Measurements from ENCODE around the gene ZNRF3.
"Not testable (repeated sequence)": the region's sequence is repeated elsewhere in the genome, so short reads cannot be mapped to it uniquely, and the experiment has no call there.

Gene ZNRF3

DNA sequence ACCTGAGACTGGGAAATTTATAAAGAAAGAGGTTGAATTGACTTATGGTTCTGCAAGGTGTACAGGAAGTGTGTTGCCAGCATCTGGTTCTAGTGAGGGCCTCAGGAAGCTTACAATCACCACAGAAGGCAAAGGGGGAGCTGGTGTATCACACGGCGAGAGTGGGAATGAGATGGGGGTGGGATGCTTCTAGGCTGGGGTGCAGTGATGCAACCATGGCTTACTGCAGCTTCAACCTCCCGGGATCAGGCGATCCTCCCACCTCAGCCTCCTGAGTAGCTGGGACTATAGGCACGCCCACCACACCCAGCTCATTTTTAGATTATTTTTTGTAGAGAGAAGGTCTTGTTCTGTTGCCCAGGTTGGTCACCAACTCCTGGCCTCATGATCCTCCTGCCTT is 117.3 kb downstream of the ZNRF3 start:
- no peak for DNase-seq (ENCODE audit: low read depth)
- no peak overlapping the region for H3K4me3 ChIP-seq (ENCODE audit: low read length)
- TF ChIP-seq, protein P1, sequence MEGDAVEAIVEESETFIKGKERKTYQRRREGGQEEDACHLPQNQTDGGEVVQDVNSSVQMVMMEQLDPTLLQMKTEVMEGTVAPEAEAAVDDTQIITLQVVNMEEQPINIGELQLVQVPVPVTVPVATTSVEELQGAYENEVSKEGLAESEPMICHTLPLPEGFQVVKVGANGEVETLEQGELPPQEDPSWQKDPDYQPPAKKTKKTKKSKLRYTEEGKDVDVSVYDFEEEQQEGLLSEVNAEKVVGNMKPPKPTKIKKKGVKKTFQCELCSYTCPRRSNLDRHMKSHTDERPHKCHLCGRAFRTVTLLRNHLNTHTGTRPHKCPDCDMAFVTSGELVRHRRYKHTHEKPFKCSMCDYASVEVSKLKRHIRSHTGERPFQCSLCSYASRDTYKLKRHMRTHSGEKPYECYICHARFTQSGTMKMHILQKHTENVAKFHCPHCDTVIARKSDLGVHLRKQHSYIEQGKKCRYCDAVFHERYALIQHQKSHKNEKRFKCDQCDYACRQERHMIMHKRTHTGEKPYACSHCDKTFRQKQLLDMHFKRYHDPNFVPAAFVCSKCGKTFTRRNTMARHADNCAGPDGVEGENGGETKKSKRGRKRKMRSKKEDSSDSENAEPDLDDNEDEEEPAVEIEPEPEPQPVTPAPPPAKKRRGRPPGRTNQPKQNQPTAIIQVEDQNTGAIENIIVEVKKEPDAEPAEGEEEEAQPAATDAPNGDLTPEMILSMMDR (conservative IDR thresholded peaks at IDR 0.05; ENCODE audit: low read depth, low read length): no peak

DNA sequence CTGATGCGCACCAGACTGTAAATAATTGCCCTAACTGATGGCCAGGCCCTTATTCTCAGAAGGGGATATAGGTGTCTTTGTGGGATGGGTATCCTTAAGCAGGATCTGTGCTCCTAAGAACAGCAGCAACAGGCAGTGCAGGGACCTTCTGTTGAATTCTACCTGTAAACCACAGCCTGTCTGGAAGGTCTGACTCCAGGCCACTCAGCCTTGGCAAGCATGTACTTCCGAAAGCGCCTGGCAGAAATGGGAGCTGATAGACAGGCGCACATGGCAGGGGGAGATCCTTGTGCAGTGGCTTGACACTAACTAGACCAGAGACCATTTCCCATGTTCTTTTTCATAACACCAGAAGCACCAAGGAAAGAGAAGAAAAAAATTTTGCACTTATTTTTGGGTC is 119.2 kb downstream of the ZNRF3 start:
- H3K4me3 ChIP-seq (ENCODE audit: low read length): no peak overlapping the region
- no peak for DNase-seq (ENCODE audit: low read depth)
- TF ChIP-seq, protein P1 (conservative IDR thresholded peaks at IDR 0.05; ENCODE audit: low read depth, low read length): no peak

DNA sequence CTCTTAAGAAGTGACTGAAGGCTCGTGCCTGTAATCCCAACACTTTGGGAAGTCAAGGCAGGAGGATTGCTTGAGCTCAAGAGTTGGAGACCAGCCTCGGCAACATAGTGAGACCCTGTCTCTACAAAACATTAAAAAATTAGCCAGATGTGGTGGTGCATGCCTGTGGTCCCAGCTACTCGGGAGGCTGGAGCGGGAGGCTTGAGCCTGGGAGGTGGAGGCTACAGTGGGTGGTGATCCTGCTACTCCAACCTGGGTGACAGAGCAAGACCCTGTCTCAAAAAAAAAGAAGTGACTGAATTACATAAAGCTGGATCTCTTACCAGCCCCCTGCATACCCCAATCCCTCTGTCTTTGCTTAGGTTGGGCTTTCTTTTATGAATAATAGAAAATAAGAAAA is 120.2 kb downstream of the ZNRF3 start:
- TF ChIP-seq, protein P1 (conservative IDR thresholded peaks at IDR 0.05; ENCODE audit: low read depth, low read length): no peak
- no peak for DNase-seq (ENCODE audit: low read depth)
- H3K4me3 ChIP-seq (ENCODE audit: low read length): no peak overlapping the region

DNA sequence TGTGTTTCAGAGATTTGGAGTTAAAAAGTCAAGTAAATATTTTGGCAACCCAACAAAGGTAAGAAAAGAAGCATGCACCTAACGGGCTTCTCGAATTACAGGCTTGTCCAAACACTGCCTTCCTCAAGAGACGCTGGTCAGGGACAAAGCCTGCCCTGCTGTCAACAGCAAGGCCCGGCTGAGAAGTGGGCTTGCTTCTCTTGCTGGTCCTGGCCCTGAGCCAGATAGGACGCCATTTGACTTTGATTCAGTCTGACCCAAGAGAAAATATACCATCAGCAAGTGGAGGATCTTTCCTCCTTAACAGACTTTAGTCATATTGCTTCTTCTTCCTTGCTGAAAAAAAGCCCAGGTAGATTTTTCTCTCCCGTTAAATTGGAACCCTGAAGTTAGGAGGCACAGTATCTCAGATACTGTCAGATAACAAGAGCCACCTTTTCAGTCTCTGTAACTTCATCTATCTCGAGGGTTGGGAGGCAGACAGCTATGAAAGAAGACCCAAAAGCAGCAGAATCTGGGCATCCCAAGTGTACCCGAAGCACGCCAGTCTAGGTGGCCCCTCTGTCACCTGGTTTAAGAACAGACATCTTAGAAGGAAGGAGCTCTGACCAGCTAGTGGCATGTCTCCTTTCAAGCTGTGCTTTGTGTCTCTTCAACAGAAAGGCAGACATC is 120.7 kb downstream of the ZNRF3 start:
- DNase-seq (ENCODE audit: low read depth): no peak
- TF ChIP-seq, protein P1 (conservative IDR thresholded peaks at IDR 0.05; ENCODE audit: low read depth, low read length): no peak

DNA sequence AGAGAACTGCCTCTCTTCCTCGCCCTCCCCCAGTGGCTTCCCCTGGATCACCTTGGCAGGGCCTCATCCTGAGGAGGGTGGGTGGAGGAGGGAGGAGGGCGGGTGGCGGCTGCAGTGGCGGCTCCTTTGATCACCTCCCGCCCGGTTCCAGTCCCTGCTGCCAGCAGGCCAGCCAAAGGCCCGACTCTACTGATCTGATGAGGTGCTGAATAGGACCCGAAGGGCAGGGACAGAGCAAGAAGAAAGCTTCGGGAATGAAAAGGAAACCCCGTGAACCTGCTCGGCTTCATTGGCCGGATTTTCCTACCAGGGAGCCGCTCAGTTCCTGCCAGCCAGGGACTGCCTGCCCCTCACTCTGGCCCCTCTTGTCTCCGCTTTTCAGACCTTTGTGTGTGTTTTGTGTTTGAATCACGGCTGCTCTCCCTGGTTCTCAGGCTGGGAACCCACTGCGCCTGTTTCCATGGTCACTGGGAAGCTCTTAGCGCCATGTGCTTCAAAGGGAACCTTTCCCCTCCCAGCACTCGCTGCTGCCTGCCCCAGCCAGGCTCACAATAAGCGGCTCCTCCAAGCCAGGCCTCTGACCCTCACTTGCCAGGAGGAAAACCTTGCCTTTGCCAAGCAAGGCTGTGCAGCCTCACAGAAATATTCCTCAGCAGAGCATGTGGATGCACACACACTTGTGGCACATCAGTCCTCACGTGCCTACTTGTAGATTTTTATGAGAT is 121.4 kb downstream of the ZNRF3 start:
- H3K4me3 ChIP-seq (ENCODE audit: low read length): no peak overlapping the region
- DNase-seq (ENCODE audit: low read depth): peak; percentile 36
- TF ChIP-seq, protein P1 (conservative IDR thresholded peaks at IDR 0.05; ENCODE audit: low read depth, low read length): no peak

More for the DNA sequence above, 120.7 kb downstream of the ZNRF3 start:
- H3K4me3 ChIP-seq (ENCODE audit: low read length): no peak overlapping the region

DNA sequence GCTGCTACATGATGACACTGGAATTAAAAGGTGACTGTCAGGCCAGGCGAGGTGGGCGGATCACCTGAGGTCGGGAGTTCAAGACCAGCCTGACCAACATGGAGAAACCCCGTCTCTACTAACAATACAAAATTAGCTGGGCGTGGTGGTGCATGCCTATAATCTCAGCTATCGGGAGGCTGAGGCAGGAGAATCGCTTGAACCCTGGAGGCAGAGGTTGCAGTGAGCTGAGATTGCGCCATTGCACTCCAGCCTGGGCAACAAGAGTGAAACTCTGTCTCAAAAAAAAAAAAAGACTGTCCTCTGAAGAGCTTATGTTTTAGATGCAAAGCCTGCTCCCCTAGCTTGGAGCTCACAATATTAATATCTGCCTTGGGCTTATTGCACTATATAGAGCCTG is 122.4 kb downstream of the ZNRF3 start:
- H3K4me3 ChIP-seq (ENCODE audit: low read length): not testable (repeated sequence)

DNA sequence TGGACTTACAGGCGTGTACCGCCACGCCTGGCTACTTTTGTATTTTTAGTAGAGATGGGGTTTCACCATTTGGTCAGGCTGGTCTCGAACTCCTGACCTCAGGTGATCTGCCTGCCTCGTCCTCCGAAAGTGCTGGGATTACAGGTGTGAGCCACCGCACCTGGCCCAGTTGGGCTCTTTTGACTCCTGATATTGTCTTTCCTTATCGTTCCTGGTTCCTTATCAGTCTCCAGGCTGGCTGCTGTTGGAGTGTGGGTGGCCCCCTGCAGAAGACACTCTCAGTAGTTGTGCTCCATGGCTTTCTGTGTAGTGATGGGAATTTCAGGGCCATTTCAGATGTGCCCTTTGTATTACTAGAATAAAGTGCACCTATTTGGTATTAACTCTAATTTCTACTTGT is 123.0 kb downstream of the ZNRF3 start:
- TF ChIP-seq, protein P1 (conservative IDR thresholded peaks at IDR 0.05; ENCODE audit: low read depth, low read length): no peak
- H3K4me3 ChIP-seq (ENCODE audit: low read length): no peak overlapping the region
- no peak for DNase-seq (ENCODE audit: low read depth)

More for the DNA sequence above, 122.4 kb downstream of the ZNRF3 start:
- not testable (repeated sequence) for DNase-seq (ENCODE audit: low read depth)

Measured in retinal pigment epithelial cell (primary cell).